Keratinocyte (primary cell): Measurements from ENCODE around the gene ARFGEF3. TPM values are rescaled to one million over a fixed set of nuclear protein-coding genes. Genes with fewer than 3 reads are reported as not detected.
"Not testable (repeated sequence)": the region's sequence is repeated elsewhere in the genome, so short reads cannot be mapped to it uniquely, and the experiment has no call there.

ENCODE experiments used
- DNase-seq: peaks from one replicate; pipeline ENCODE4 v3.0.0-alpha.2; 2011; ENCODE audit warnings: low read depth, missing footprints, low spot score
- FAIRE-seq: peaks from 2 replicates; lab custom pipeline; 2011; peaks lifted over from hg19 to GRCh38; lab: Jason Lieb, UNC
- H2AFZ ChIP-seq: 2 replicates; pipeline ENCODE4 v1.6.0; 2012; ENCODE audit warnings: low read length, control low read depth, inconsistent platforms; ENCODE audit not compliant: control insufficient read depth
- H3K27ac ChIP-seq: 2 replicates; pipeline ENCODE4 v1.5.1; 2011; ENCODE audit warnings: low read length; ENCODE audit not compliant: control insufficient read depth, insufficient read depth
- H3K27me3 ChIP-seq: 3 replicates; pipeline ENCODE4 v1.6.0; 2011; ENCODE audit warnings: low read length; ENCODE audit not compliant: control insufficient read depth, insufficient read depth; ENCODE audit errors: extremely low read depth
- H3K36me3 ChIP-seq, 2 experiments: 2 replicates in 1 of 2; 3 replicates in 1 of 2; pipeline ENCODE4 v1.5.1; 2011; ENCODE audit warnings: low read length in 2 of 2, mild to moderate bottlenecking in 1 of 2; ENCODE audit not compliant: control insufficient read depth in 2 of 2, insufficient read depth in 2 of 2; ENCODE audit errors: extremely low read depth in 1 of 2
- H3K4me1 ChIP-seq: 3 replicates; pipeline ENCODE4 v1.5.1; 2011; ENCODE audit warnings: low read length; ENCODE audit not compliant: control insufficient read depth, insufficient read depth; ENCODE audit errors: extremely low read depth
- H3K4me2 ChIP-seq: 3 replicates; pipeline ENCODE4 v1.6.0; 2011; ENCODE audit warnings: low read depth, low read length; ENCODE audit not compliant: control insufficient read depth, insufficient read depth; ENCODE audit errors: extremely low read depth
- H3K4me3 ChIP-seq, 3 experiments: fragments of 200-600 bp in 1 of 3; sonication (generic) in 1 of 3; 2 replicates in 2 of 3; 3 replicates in 1 of 3; pipeline ENCODE4 v1.5.1; 2011 to 2016; ENCODE audit warnings: low read length in 3 of 3, mild to moderate bottlenecking in 3 of 3, control low read depth in 2 of 3, inconsistent platforms in 1 of 3, low read depth in 1 of 3, mixed read lengths in 1 of 3, mixed run types in 1 of 3, moderate library complexity in 1 of 3; ENCODE audit not compliant: control insufficient read depth in 2 of 3, insufficient read depth in 2 of 3; ENCODE audit errors: extremely low read depth in 1 of 3
- H3K79me2 ChIP-seq: 2 replicates; pipeline ENCODE4 v1.6.0; 2012; ENCODE audit warnings: low read length; ENCODE audit not compliant: control insufficient read depth, insufficient read depth
- H3K9ac ChIP-seq: 3 replicates; pipeline ENCODE4 v1.6.0; 2011; ENCODE audit warnings: low read length; ENCODE audit not compliant: control insufficient read depth, insufficient read depth; ENCODE audit errors: extremely low read depth
- H3K9me1 ChIP-seq: 3 replicates; pipeline ENCODE4 v1.6.0; 2011; ENCODE audit warnings: low read length; ENCODE audit not compliant: control insufficient read depth, insufficient read depth; ENCODE audit errors: extremely low read depth
- H3K9me3 ChIP-seq: 2 replicates; pipeline ENCODE4 v1.5.1; 2012; ENCODE audit warnings: low read depth, low read length; ENCODE audit not compliant: control insufficient read depth
- H4K20me1 ChIP-seq: 3 replicates; pipeline ENCODE4 v1.6.0; 2011; ENCODE audit warnings: low read length; ENCODE audit not compliant: control insufficient read depth, insufficient read depth; ENCODE audit errors: extremely low read depth
- CTCF ChIP-seq, 3 experiments: IDR thresholded peaks in 1 of 3; conservative IDR thresholded peaks in 1 of 3; optimal IDR thresholded peaks in 1 of 3; 2 replicates in 2 of 3; 3 replicates in 1 of 3; pipeline versions ENCODE3 to v1.5.1; 2011; ENCODE audit warnings: low read length in 3 of 3, mild to moderate bottlenecking in 3 of 3, moderate library complexity in 2 of 3, control low read depth in 1 of 3, inconsistent platforms in 1 of 3; ENCODE audit not compliant: insufficient read depth in 2 of 3; ENCODE audit errors: extremely low read depth in 1 of 3
- EZH2 ChIP-seq: IDR thresholded peaks from one replicate; pipeline ENCODE4 v1.6.1; 2012; ENCODE audit warnings: inconsistent platforms, mild to moderate bottlenecking, low read length, moderate library complexity
- dilution Hi-C: fragments of 300-500 bp; cut with MboI; formaldehyde crosslinking; loops from one replicate; pipeline ENCODE4 v1.7.0; 2020; ENCODE audit warnings: low sequenced_read_pairs; ENCODE audit not compliant: extremely low pct_ligation_motif_present
- polyA plus RNA-seq, 5 experiments: library from polyadenylated mRNA; depleted of rRNA in 3 of 5; stranded (reverse) in 3 of 5; stranded (forward) in 1 of 5; unstranded in 1 of 5; fragments of >200 nt; gene quantifications; 1 replicate in 1 of 5; 2 replicates in 3 of 5; 3 replicates in 1 of 5; pipeline versions ENCODE4 v1.2.1 to v1.2.3, GENCODE V29; 2011 to 2012; ENCODE audit warnings: missing spikeins in 2 of 5, low read depth in 1 of 5, low replicate concordance in 1 of 5

Gene ARFGEF3
- polyA plus RNA-seq, 1 donor (not counting 4 experiments of a cell fraction or from before 2014, with no cell fraction given): 0.09 TPM

DNA sequence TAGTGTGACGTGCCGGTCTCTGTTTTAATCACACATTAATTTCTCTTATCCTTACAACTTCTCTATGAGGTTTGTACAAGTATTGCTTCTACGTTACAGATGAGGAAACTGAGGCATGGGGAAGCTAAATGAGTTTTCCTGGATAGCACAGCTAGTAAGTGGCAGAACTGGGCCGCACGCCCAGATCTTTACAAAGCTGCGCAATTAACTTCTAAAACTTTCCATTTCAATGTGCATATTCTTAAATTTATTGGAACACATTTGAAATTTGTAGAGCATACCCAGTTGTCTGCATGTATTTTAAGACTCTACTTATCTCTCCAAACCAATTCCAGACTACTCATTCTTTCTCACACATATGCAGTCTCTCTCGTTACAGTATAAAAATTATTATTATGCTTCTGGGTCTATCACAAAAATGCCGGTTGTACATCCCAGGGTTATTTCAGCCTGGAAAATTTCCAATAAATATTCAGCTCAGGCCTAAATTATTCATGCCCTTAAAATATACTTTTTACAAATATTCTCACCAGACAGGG lies 44.3 kb upstream of the ARFGEF3 start:
- DNase-seq (no peak), FAIRE-seq (no peak)
- Histone ChIP-seq H2AFZ (no peak overlapping the region), H3K36me3 (no peaks in the 10 kb centered on the region), H4K20me1 (no peaks in the 10 kb centered on the region), H3K4me3 (no peak overlapping the region), H3K79me2 (no peaks in the 10 kb centered on the region), H3K4me1 (no peaks in the 10 kb centered on the region), H3K9ac (no peak overlapping the region), H3K27me3 (no peaks in the 10 kb centered on the region), H3K9me1 (no peaks in the 10 kb centered on the region), H3K4me2 (no peak overlapping the region), H3K9me3 (no peaks in the 10 kb centered on the region), H3K27ac (no peak overlapping the region)
- no peak for TF ChIP-seq EZH2
- no peak for TF ChIP-seq CTCF (optimal IDR thresholded peaks at IDR 0.05 in 1 of 3, IDR thresholded peaks at IDR 0.05 in 1 of 3, conservative IDR thresholded peaks at IDR 0.05 in 1 of 3; ENCODE audit: extremely low read depth in 1 of 3, insufficient read depth in 2 of 3, low read length in 3 of 3)
- dilution Hi-C loops: no loop called here

DNA sequence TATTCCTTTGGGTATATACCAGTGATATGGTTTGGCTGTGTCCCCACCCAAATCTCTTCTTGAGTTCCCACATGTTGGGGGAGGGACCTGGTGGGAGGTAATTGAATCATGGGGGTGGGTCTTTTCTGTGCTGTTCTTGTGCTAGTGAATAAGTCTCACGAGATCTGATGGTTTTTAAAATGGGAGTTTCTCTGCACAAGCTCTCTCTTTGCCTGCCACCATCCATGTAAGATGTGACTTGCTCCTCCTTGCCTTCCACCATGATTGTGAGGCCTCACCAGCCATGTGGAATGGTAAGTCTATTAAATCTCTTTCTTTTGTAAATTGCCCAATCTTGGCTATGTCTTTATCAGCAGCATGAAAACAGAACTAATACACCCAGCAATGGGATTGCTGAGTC lies 42.5 kb upstream of the ARFGEF3 start:
- H2AFZ ChIP-seq, H3K9ac ChIP-seq, H3K4me2 ChIP-seq, H4K20me1 ChIP-seq, H3K4me3 ChIP-seq, H3K27me3 ChIP-seq, H3K27ac ChIP-seq, dilution Hi-C loops, FAIRE-seq, H3K79me2 ChIP-seq, H3K9me3 ChIP-seq, H3K4me1 ChIP-seq, H3K36me3 ChIP-seq, DNase-seq, H3K9me1 ChIP-seq: not testable (repeated sequence)

DNA sequence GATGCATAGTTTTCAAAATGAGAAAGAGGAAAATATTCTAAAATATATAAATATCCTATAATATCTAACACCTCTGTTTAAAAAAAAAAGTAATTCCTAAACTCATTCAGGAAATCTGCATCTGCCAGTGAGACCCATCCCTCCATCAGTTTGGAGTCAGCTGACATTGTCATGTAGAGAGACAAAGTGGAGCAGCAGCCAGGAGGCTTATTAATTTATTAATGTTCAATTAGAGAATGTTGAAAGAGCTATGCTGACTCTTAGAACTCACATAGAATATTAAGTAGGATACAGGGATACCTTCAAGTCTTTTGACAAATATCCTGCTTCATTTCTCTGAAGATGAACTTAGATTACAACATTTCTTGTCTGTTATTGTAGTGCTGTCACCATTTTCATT lies 41.8 kb upstream of the ARFGEF3 start:
- no peaks in the 10 kb centered on the region for H3K36me3 ChIP-seq
- DNase-seq: no peak
- H3K9me1 ChIP-seq: no peaks in the 10 kb centered on the region
- no peaks in the 10 kb centered on the region for H4K20me1 ChIP-seq
- dilution Hi-C loops: no loop called here
- no peak overlapping the region for H3K4me3 ChIP-seq
- H2AFZ ChIP-seq: no peak overlapping the region
- TF ChIP-seq EZH2 (no peak), CTCF (optimal IDR thresholded peaks at IDR 0.05 in 1 of 3, IDR thresholded peaks at IDR 0.05 in 1 of 3, conservative IDR thresholded peaks at IDR 0.05 in 1 of 3; ENCODE audit: extremely low read depth in 1 of 3, insufficient read depth in 2 of 3, low read length in 3 of 3) (no peak)
- FAIRE-seq: no peak
- no peaks in the 10 kb centered on the region for H3K4me1 ChIP-seq
- no peak overlapping the region for H3K4me2 ChIP-seq
- H3K27me3 ChIP-seq: no peaks in the 10 kb centered on the region
- H3K27ac ChIP-seq: no peak overlapping the region
- H3K9me3 ChIP-seq: no peaks in the 10 kb centered on the region
- no peaks in the 10 kb centered on the region for H3K79me2 ChIP-seq
- no peak overlapping the region for H3K9ac ChIP-seq
